Measurements from ENCODE around the gene MPHOSPH8.
"Not testable (repeated sequence)": the region's sequence is repeated elsewhere in the genome, so short reads cannot be mapped to it uniquely, and the experiment has no call there.

Gene MPHOSPH8

GRCh38 chr13:19624265-19624664 lies 9.2 kb upstream of the MPHOSPH8 start:
- H3K27ac ChIP-seq = no peak overlapping the region
- no peak overlapping the region for H3K4me3 ChIP-seq
- H3K36me3 ChIP-seq = no peaks in the 10 kb centered on the region
- no peak overlapping the region for H3K4me2 ChIP-seq
- H3K27me3 ChIP-seq = no peaks in the 10 kb centered on the region
- no peak overlapping the region for H3K9ac ChIP-seq
- TF ChIP-seq Cebpa-rat (IDR thresholded peaks at IDR 0.05) = no peak
- H3K9me3 ChIP-seq = peaks cover 5% of the 10 kb centered on the region; the same call in 1 of the 2 replicates
- H4K20me1 ChIP-seq = no peaks in the 10 kb centered on the region
- no peaks in the 10 kb centered on the region for H3K4me1 ChIP-seq

- H4K20me1 ChIP-seq = peaks cover 39% of the 10 kb centered on the region
- TF ChIP-seq Cebpa-rat (IDR thresholded peaks at IDR 0.05) = no peak
- peak overlapping the region; percentile 71 for H3K4me2 ChIP-seq
- H3K9me3 ChIP-seq = peaks cover 20% of the 10 kb centered on the region
- H3K4me1 ChIP-seq = peaks cover 21% of the 10 kb centered on the region
- H3K27me3 ChIP-seq = no peaks in the 10 kb centered on the region
- H3K4me3 ChIP-seq = peak overlapping the region; percentile 87
- H3K36me3 ChIP-seq = peaks cover 14% of the 10 kb centered on the region
- H3K27ac ChIP-seq = peak overlapping the region; percentile 68
- H3K9ac ChIP-seq = peak overlapping the region; percentile 83
Observed at GRCh38 chr13:19632915-19633478, 462 bp upstream of the MPHOSPH8 start.

- Histone ChIP-seq H3K9ac (peak overlapping the region; percentile 83), H3K9me3 (peaks cover 20% of the 10 kb centered on the region), H3K27ac (peak overlapping the region; percentile 76), H3K4me1 (peaks cover 21% of the 10 kb centered on the region), H3K4me3 (peak overlapping the region; percentile 87), H3K27me3 (no peaks in the 10 kb centered on the region), H4K20me1 (peaks cover 51% of the 10 kb centered on the region), H3K36me3 (peaks cover 21% of the 10 kb centered on the region), H3K4me2 (peak overlapping the region; percentile 84)
- TF ChIP-seq Cebpa-rat (IDR thresholded peaks at IDR 0.05) = no peak
Observed at GRCh38 chr13:19634256-19634740, 839 bp downstream of the MPHOSPH8 start.

GRCh38 chr13:19635926-19636325 lies 2.5 kb downstream of the MPHOSPH8 start:
- Histone ChIP-seq H4K20me1 (peaks cover 67% of the 10 kb centered on the region), H3K9me3 (peaks cover 12% of the 10 kb centered on the region), H3K4me1 (peaks cover 21% of the 10 kb centered on the region), H3K4me2 (peak overlapping the region; percentile 84), H3K36me3 (peaks cover 33% of the 10 kb centered on the region)
- not testable (repeated sequence) for H3K9ac ChIP-seq, H3K27ac ChIP-seq, H3K27me3 ChIP-seq, H3K4me3 ChIP-seq

GRCh38 chr13:19643652-19644051 lies 10.2 kb downstream of the MPHOSPH8 start:
- H3K4me2 ChIP-seq = no peak overlapping the region
- H3K27me3 ChIP-seq = no peaks in the 10 kb centered on the region
- H3K4me1 ChIP-seq = no peaks in the 10 kb centered on the region
- H3K9ac ChIP-seq = no peak overlapping the region
- peaks cover 79% of the 10 kb centered on the region for H4K20me1 ChIP-seq
- no peak overlapping the region for H3K4me3 ChIP-seq
- no peak for TF ChIP-seq Cebpa-rat (IDR thresholded peaks at IDR 0.05)
- H3K9me3 ChIP-seq = no peaks in the 10 kb centered on the region
- no peak overlapping the region for H3K27ac ChIP-seq
- H3K36me3 ChIP-seq = peaks cover 82% of the 10 kb centered on the region

- H3K9ac ChIP-seq = no peak overlapping the region
- H3K4me3 ChIP-seq = no peak overlapping the region
- no peaks in the 10 kb centered on the region for H3K9me3 ChIP-seq
- peaks cover 88% of the 10 kb centered on the region for H3K36me3 ChIP-seq
- no peak overlapping the region for H3K4me2 ChIP-seq
- no peak for TF ChIP-seq Cebpa-rat (IDR thresholded peaks at IDR 0.05)
- no peaks in the 10 kb centered on the region for H3K4me1 ChIP-seq
- peaks cover 66% of the 10 kb centered on the region for H4K20me1 ChIP-seq
- no peaks in the 10 kb centered on the region for H3K27me3 ChIP-seq
- H3K27ac ChIP-seq = no peak overlapping the region
Observed at GRCh38 chr13:19645000-19645399, 11.5 kb downstream of the MPHOSPH8 start.

- TF ChIP-seq Cebpa-rat (IDR thresholded peaks at IDR 0.05) = no peak
- Histone ChIP-seq H3K36me3 (peaks cover 92% of the 10 kb centered on the region), H3K9me3 (no peaks in the 10 kb centered on the region), H3K4me1 (no peaks in the 10 kb centered on the region), H3K4me2 (no peak overlapping the region), H3K4me3 (no peak overlapping the region), H3K27me3 (no peaks in the 10 kb centered on the region), H3K27ac (no peak overlapping the region), H3K9ac (no peak overlapping the region), H4K20me1 (peaks cover 55% of the 10 kb centered on the region)
Observed at GRCh38 chr13:19646063-19646462, 12.6 kb downstream of the MPHOSPH8 start.

- Histone ChIP-seq H3K36me3 (peaks cover 86% of the 10 kb centered on the region), H3K4me3 (no peak overlapping the region), H3K9ac (no peak overlapping the region), H3K4me1 (no peaks in the 10 kb centered on the region), H3K27me3 (no peaks in the 10 kb centered on the region), H4K20me1 (peaks cover 11% of the 10 kb centered on the region; the same call in 1 of the 2 replicates), H3K4me2 (no peak overlapping the region), H3K9me3 (no peaks in the 10 kb centered on the region), H3K27ac (no peak overlapping the region)
- no peak for TF ChIP-seq Cebpa-rat (IDR thresholded peaks at IDR 0.05)
Observed at GRCh38 chr13:19650742-19651141, 17.3 kb downstream of the MPHOSPH8 start.

- no peak for TF ChIP-seq Cebpa-rat (IDR thresholded peaks at IDR 0.05)
- H4K20me1 ChIP-seq = 0 out of 2 replicates have a peak, but pooled peaks cover 10% of the 10 kb centered on the region
- H3K4me1 ChIP-seq = no peaks in the 10 kb centered on the region
- no peak overlapping the region for H3K4me3 ChIP-seq
- no peak overlapping the region for H3K9ac ChIP-seq
- no peaks in the 10 kb centered on the region for H3K27me3 ChIP-seq
- H3K4me2 ChIP-seq = no peak overlapping the region
- H3K9me3 ChIP-seq = no peaks in the 10 kb centered on the region
- no peak overlapping the region for H3K27ac ChIP-seq
- peaks cover 82% of the 10 kb centered on the region for H3K36me3 ChIP-seq
Observed at GRCh38 chr13:19657872-19658591, 24.6 kb downstream of the MPHOSPH8 start.

GRCh38 chr13:19658831-19659230 lies 25.4 kb downstream of the MPHOSPH8 start:
- H3K27ac ChIP-seq = no peak overlapping the region
- H3K9ac ChIP-seq = no peak overlapping the region
- peaks cover 82% of the 10 kb centered on the region for H3K36me3 ChIP-seq
- H3K4me2 ChIP-seq = no peak overlapping the region
- H3K9me3 ChIP-seq = no peaks in the 10 kb centered on the region
- H3K4me1 ChIP-seq = no peaks in the 10 kb centered on the region
- H3K27me3 ChIP-seq = no peaks in the 10 kb centered on the region
- 0 out of 2 replicates have a peak, but pooled peaks cover 14% of the 10 kb centered on the region for H4K20me1 ChIP-seq
- no peak for TF ChIP-seq Cebpa-rat (IDR thresholded peaks at IDR 0.05)
- H3K4me3 ChIP-seq = no peak overlapping the region

Measured in BLaER1 (cell line).